Measurements from ENCODE around the gene ANXA8L1. TPM values are rescaled to one million over a fixed set of nuclear protein-coding genes. Genes with fewer than 3 reads are reported as not detected.
"Not testable (repeated sequence)": the region's sequence is repeated elsewhere in the genome, so short reads cannot be mapped to it uniquely, and the experiment has no call there.

The ANXA8L1 gene
- polyA plus RNA-seq, 1 of the 3 experiments (the other 2 are of a cell fraction) = 0.16 TPM

DNA sequence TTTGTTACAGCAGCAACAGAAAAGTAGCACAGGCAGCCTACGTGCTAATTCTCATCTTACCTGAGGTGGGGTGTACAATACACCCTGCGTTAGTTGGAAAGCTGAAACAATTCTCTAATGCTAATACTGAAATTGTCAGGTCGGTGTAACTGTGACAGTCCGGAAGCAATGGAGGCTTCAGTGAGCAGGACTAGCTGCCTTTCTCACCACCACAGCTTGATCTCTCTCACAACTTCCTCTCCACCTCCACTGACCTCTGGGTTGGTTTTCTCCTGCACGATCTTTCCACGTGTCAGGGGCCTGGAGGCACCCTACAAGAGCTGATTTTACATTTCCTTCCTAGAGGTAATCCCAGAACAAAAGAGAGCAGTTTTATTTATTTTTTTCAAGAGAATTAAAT is 39.7 kb downstream of the ANXA8L1 start:
- H3K4me3 ChIP-seq (ENCODE audit: low read depth in 2 of 2, low read length in 1 of 2); H3K4me1 ChIP-seq (ENCODE audit: control insufficient read depth in 1 of 2, insufficient read depth in 2 of 2, low read depth in 1 of 2, low read length in 1 of 2); H3K27ac ChIP-seq (ENCODE audit: low read depth in 2 of 2, low read length in 1 of 2); H3K79me2 ChIP-seq (ENCODE audit: insufficient read depth); DNase-seq; H3K9ac ChIP-seq; H3K9me2 ChIP-seq; H2AFZ ChIP-seq (ENCODE audit: low read depth); CTCF ChIA-PET; H3K36me3 ChIP-seq (replicated peaks in 1 of 2; ENCODE audit: control insufficient read depth in 1 of 2, insufficient read depth in 2 of 2, low read length in 1 of 2); POLR2A ChIA-PET; H4K20me1 ChIP-seq (ENCODE audit: insufficient read depth); H3F3A ChIP-seq (replicated peaks; ENCODE audit: insufficient read depth); H3K9me3 ChIP-seq; H3K4me2 ChIP-seq; H3K27me3 ChIP-seq (ENCODE audit: insufficient read depth): not testable (repeated sequence)
- 94% methylated on average over 2 of the region's 6 CpGs for WGBS (ENCODE audit: low lambda C conversion rate)

DNA sequence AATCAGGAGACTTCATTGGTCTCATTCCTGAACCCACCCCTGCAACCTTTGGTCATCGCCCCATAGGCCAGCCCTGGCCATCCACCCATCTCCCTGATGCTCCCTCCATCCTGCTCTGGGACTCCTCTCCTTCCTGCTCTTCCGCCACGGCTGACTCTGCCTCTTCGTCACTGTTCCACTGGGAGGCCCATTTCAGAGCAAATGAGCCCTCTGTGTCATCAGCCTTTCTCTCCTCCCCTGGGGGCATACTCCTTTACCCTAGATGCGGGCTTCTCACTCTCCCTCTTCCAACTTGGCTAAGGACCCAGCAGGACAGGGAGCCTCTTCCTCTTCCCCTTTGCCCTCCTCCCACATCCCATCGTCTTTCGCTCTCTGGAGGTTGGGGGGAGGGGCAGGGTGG is 42.7 kb downstream of the ANXA8L1 start:
- H3K4me1 ChIP-seq (ENCODE audit: control insufficient read depth in 1 of 2, insufficient read depth in 2 of 2, low read depth in 1 of 2, low read length in 1 of 2); H2AFZ ChIP-seq (ENCODE audit: low read depth); H3K27ac ChIP-seq (ENCODE audit: low read depth in 2 of 2, low read length in 1 of 2); H3K9me3 ChIP-seq; DNase-seq; H3K36me3 ChIP-seq (replicated peaks in 1 of 2; ENCODE audit: control insufficient read depth in 1 of 2, insufficient read depth in 2 of 2, low read length in 1 of 2); H3K9me2 ChIP-seq; H3K4me2 ChIP-seq; H3K4me3 ChIP-seq (ENCODE audit: low read depth in 2 of 2, low read length in 1 of 2); H3K79me2 ChIP-seq (ENCODE audit: insufficient read depth); H3K9ac ChIP-seq; POLR2A ChIA-PET; H4K20me1 ChIP-seq (ENCODE audit: insufficient read depth); H3K27me3 ChIP-seq (ENCODE audit: insufficient read depth); CTCF ChIA-PET; H3F3A ChIP-seq (replicated peaks; ENCODE audit: insufficient read depth): not testable (repeated sequence)
- 90% methylated on average over 5 of the region's 7 CpGs for WGBS (ENCODE audit: low lambda C conversion rate)

DNA sequence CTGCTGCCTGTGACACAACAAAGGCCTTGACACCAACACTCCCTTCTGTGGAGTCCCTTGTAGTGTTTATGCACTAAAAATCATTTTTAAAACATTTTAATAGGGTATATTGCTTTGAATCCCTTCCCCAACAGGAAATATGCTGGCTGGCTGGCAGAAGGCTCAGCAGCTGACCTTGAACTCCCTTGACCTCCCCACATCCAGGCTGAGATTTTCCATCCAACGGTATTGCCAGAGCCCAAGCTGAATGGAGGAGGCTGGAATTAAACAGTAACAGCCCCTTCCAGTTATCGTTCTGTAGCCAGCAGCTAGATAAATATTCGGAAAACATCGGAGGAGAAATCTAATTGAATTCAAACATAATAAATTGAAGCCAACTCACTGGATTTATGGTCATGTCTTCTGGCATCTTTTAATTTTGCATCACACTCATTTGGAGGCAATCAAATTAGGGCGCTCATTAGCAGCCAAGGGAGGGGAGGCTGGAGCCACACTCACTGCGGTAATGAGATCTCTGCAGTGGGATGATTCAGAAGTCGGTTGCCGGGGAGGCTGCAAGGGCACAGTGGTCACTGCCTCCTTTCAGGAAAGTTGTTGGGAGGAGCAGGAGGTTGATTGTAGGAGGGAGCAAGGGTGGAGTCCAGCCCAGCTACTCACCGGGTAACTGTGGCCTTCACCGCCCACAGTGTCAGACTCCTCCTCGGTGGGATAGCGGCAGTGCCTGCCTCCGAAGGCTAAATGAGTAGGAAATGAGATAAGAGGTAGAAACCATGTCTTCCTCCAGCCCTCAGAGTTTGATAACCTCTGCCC is 44.2 kb downstream of the ANXA8L1 start:
- H3K27ac ChIP-seq (ENCODE audit: low read depth in 2 of 2, low read length in 1 of 2); CTCF ChIA-PET: not testable (repeated sequence)
- 24% methylated on average over 4 of the region's 13 CpGs for WGBS (ENCODE audit: low lambda C conversion rate)

DNA sequence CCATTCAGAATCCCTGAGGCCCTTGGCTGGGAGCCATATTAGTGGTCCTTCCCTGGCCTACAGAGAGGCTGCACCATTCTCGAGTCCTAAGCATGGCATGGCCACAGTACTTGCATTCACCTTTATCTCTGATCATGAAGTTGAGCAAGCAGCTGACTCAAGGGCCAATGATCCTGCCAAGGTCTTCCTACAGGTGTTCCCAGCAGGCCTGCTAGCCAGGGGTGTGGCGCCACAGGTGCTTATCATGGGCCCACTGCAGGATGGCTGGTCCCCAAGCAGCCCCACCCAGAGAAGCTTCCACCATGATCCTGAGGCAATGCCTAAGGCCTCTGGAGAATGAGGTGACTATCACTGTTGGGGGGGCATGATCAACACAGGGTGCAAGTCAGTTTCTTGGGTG is 48.0 kb downstream of the ANXA8L1 start:
- POLR2A ChIA-PET = not testable (repeated sequence)

More for the DNA sequence above, 44.2 kb downstream of the ANXA8L1 start:
- H2AFZ ChIP-seq (ENCODE audit: low read depth); POLR2A ChIA-PET; H3K9me3 ChIP-seq; H3K9me2 ChIP-seq; DNase-seq; H3K27me3 ChIP-seq (ENCODE audit: insufficient read depth); H4K20me1 ChIP-seq (ENCODE audit: insufficient read depth); H3F3A ChIP-seq (replicated peaks; ENCODE audit: insufficient read depth); H3K9ac ChIP-seq; H3K36me3 ChIP-seq (replicated peaks in 1 of 2; ENCODE audit: control insufficient read depth in 1 of 2, insufficient read depth in 2 of 2, low read length in 1 of 2); H3K4me3 ChIP-seq (ENCODE audit: low read depth in 2 of 2, low read length in 1 of 2); H3K4me1 ChIP-seq (ENCODE audit: control insufficient read depth in 1 of 2, insufficient read depth in 2 of 2, low read depth in 1 of 2, low read length in 1 of 2); H3K4me2 ChIP-seq; H3K79me2 ChIP-seq (ENCODE audit: insufficient read depth): not testable (repeated sequence)

DNA sequence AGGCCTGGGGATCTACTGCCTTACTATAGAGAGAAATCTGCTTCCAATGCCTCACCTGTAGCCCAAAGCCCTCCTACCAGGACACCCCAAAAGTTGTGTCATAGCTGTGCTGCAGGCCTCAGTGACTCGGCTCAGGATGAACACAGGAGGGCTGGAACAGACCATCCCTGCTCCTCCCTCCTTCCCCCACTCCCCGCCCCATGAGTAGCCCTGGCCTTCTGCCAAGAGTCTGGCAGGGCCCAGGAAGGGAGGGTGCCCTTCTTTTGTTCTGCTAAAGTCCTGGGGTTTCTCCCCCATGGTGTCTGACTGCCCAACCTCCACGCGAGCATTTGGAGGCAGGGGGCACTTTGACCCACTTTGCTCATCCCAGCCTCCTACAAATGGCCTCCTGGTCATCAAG is 65.4 kb downstream of the ANXA8L1 start:
- POLR2A ChIA-PET; H3K9me2 ChIP-seq; H3K9ac ChIP-seq; H2AFZ ChIP-seq (ENCODE audit: low read depth); H3K9me3 ChIP-seq; H3K79me2 ChIP-seq (ENCODE audit: insufficient read depth); H3K36me3 ChIP-seq (replicated peaks in 1 of 2; ENCODE audit: control insufficient read depth in 1 of 2, insufficient read depth in 2 of 2, low read length in 1 of 2); H3K4me3 ChIP-seq (ENCODE audit: low read depth in 2 of 2, low read length in 1 of 2); H3K27me3 ChIP-seq (ENCODE audit: insufficient read depth); DNase-seq; H3K27ac ChIP-seq (ENCODE audit: low read depth in 2 of 2, low read length in 1 of 2); H3K4me2 ChIP-seq; H3F3A ChIP-seq (replicated peaks; ENCODE audit: insufficient read depth); H3K4me1 ChIP-seq (ENCODE audit: control insufficient read depth in 1 of 2, insufficient read depth in 2 of 2, low read depth in 1 of 2, low read length in 1 of 2); CTCF ChIA-PET; H4K20me1 ChIP-seq (ENCODE audit: insufficient read depth): not testable (repeated sequence)
- no CpG with 5 or more reads among the region's 4 CpGs for WGBS (ENCODE audit: low lambda C conversion rate)

More for the DNA sequence above, 48.0 kb downstream of the ANXA8L1 start:
- H3K9me2 ChIP-seq; H3K27me3 ChIP-seq (ENCODE audit: insufficient read depth); H3K4me2 ChIP-seq; H3K9me3 ChIP-seq; H3K4me1 ChIP-seq (ENCODE audit: control insufficient read depth in 1 of 2, insufficient read depth in 2 of 2, low read depth in 1 of 2, low read length in 1 of 2); H3F3A ChIP-seq (replicated peaks; ENCODE audit: insufficient read depth); H3K79me2 ChIP-seq (ENCODE audit: insufficient read depth); DNase-seq; H3K4me3 ChIP-seq (ENCODE audit: low read depth in 2 of 2, low read length in 1 of 2); H2AFZ ChIP-seq (ENCODE audit: low read depth); H3K27ac ChIP-seq (ENCODE audit: low read depth in 2 of 2, low read length in 1 of 2); H3K36me3 ChIP-seq (replicated peaks in 1 of 2; ENCODE audit: control insufficient read depth in 1 of 2, insufficient read depth in 2 of 2, low read length in 1 of 2); CTCF ChIA-PET; H3K9ac ChIP-seq; H4K20me1 ChIP-seq (ENCODE audit: insufficient read depth): not testable (repeated sequence)
- no CpG with 5 or more reads among the region's 2 CpGs for WGBS (ENCODE audit: low lambda C conversion rate)

Other genes with a start within 250 kb of the ANXA8L1 start
- not detected in 2 replicates for gene ANTXRL, start 88.8 kb upstream of the ANXA8L1 start, polyA plus RNA-seq (2012; rRNA removed)
- 0.03 and 0.06 TPM in 2 replicates for gene NPY4R, start 90.2 kb downstream of the ANXA8L1 start, polyA plus RNA-seq (2012; rRNA removed)
- gene GPRIN2, start 180.9 kb downstream of the ANXA8L1 start, polyA plus RNA-seq (2012; rRNA removed) = 0.03 TPM in 1 of 2 replicates, not detected in the other
- 0.07 and 0.11 TPM in 2 replicates for gene SYT15, start 203.4 kb downstream of the ANXA8L1 start, polyA plus RNA-seq (2012; rRNA removed)